Neural cell (in vitro differentiated cells): ENCODE data around the gene IGF1R. TPM values are rescaled to one million over a fixed set of nuclear protein-coding genes. Genes with fewer than 3 reads are reported as not detected.
"Not testable (repeated sequence)": the region's sequence is repeated elsewhere in the genome, so short reads cannot be mapped to it uniquely, and the experiment has no call there.

Experiments
- H2AFZ ChIP-seq: fragments of 200-600, 300-800 bp; sonication (generic), shearing (Covaris generic); 2 replicates; pipeline ENCODE4 v1.6.0; 2014; ENCODE audit warnings: low read depth, mild to moderate bottlenecking, antibody characterized with exemption, low read length, moderate library complexity
- H3F3A ChIP-seq: fragments of 200-600 bp; shearing (Covaris generic); 2 replicates; pipeline ENCODE4 v1.6.1; 2016; ENCODE audit warnings: mild to moderate bottlenecking, moderate library complexity, mixed read lengths, antibody characterized with exemption, low read length; ENCODE audit not compliant: insufficient read depth, poor library complexity, severe bottlenecking
- H3K27ac ChIP-seq: fragments of 200-600, 300-800 bp; sonication (generic), shearing (Covaris generic); 2 replicates; pipeline ENCODE4 v1.5.1; 2014; ENCODE audit warnings: mild to moderate bottlenecking, low read length, moderate library complexity
- H3K27me3 ChIP-seq: fragments of 300-800, 200-600 bp; sonication (generic), shearing (Covaris generic); 2 replicates; pipeline ENCODE4 v1.6.0; 2014; ENCODE audit warnings: mild to moderate bottlenecking, low read depth, low read length, moderate library complexity; ENCODE audit not compliant: insufficient read depth
- H3K36me3 ChIP-seq: fragments of 300-800, 200-600 bp; sonication (generic), shearing (Covaris generic); 2 replicates; pipeline ENCODE4 v1.5.1; 2014; ENCODE audit warnings: mild to moderate bottlenecking, antibody characterized with exemption, low read length, moderate library complexity; ENCODE audit not compliant: insufficient read depth
- H3K4me2 ChIP-seq: fragments of 300-800, 200-600 bp; sonication (generic), shearing (Covaris generic); 2 replicates; pipeline ENCODE4 v1.6.0; 2014; ENCODE audit warnings: mild to moderate bottlenecking, low read length
- H3K4me3 ChIP-seq: fragments of 300-800, 200-600 bp; sonication (generic), shearing (Covaris generic); 2 replicates; pipeline ENCODE4 v1.5.1; 2014; ENCODE audit warnings: mild to moderate bottlenecking, low read length, moderate library complexity
- H3K79me2 ChIP-seq: fragments of 200-600 bp; shearing (Covaris generic); replicated peaks from 2 replicates; pipeline ENCODE4 v1.6.0; 2014; ENCODE audit warnings: mild to moderate bottlenecking, low read length, moderate library complexity; ENCODE audit not compliant: insufficient read depth
- H3K9ac ChIP-seq: fragments of 300-800, 200-600 bp; sonication (generic), shearing (Covaris generic); 2 replicates; pipeline ENCODE4 v1.6.1; 2016; ENCODE audit warnings: mild to moderate bottlenecking, low read length, mixed read lengths
- H3K9me2 ChIP-seq: fragments of 200-600 bp; shearing (Covaris generic); 2 replicates; pipeline ENCODE4 v1.6.1; 2016; ENCODE audit warnings: mild to moderate bottlenecking, low read length, mixed read lengths; ENCODE audit not compliant: insufficient read depth
- H3K9me3 ChIP-seq: fragments of 200-600, 300-800 bp; sonication (generic), shearing (Covaris generic); 2 replicates; pipeline ENCODE4 v1.6.1; 2016; ENCODE audit warnings: mild to moderate bottlenecking, mixed run types, low read length, moderate library complexity, mixed read lengths
- H4K20me1 ChIP-seq: fragments of 200-600 bp; shearing (Covaris generic); 2 replicates; pipeline ENCODE4 v1.6.1; 2016; ENCODE audit warnings: mild to moderate bottlenecking, mixed run types; ENCODE audit not compliant: insufficient read depth
- MXI1 ChIP-seq: fragments of 450-650 bp; conservative IDR thresholded peaks from 2 replicates; pipeline ENCODE4 v1.6.1; 2014; ENCODE audit warnings: antibody characterized with exemption, mild to moderate bottlenecking; ENCODE audit not compliant: poor library complexity, severe bottlenecking
- POLR2AphosphoS5 ChIP-seq: IDR thresholded peaks from 2 replicates; pipeline ENCODE4 v1.6.1; 2012
- RAD21 ChIP-seq: fragments of 450-650 bp; conservative IDR thresholded peaks from 2 replicates; pipeline ENCODE4 v1.6.1; 2014; ENCODE audit warnings: antibody characterized with exemption, mild to moderate bottlenecking, moderate library complexity
- REST ChIP-seq: IDR thresholded peaks from 2 replicates; pipeline ENCODE4 v1.6.1; 2012; ENCODE audit warnings: borderline replicate concordance
- SMC3 ChIP-seq: fragments of 450-650 bp; conservative IDR thresholded peaks from 2 replicates; pipeline ENCODE4 v1.6.1; 2014; ENCODE audit warnings: antibody characterized with exemption, mild to moderate bottlenecking, moderate library complexity; ENCODE audit not compliant: poor library complexity
- TAF1 ChIP-seq: IDR thresholded peaks from 2 replicates; pipeline ENCODE4 v1.6.1; 2012; ENCODE audit warnings: low read depth
- polyA plus RNA-seq: library from polyadenylated mRNA; depleted of rRNA; stranded (reverse); fragments of >200 nt; gene quantifications from 2 replicates; pipeline ENCODE4 v1.2.3, GENCODE V29; 2014

Gene IGF1R
- polyA plus RNA-seq, 1 donor from 2014 or later, result 10.9 TPM

DNA sequence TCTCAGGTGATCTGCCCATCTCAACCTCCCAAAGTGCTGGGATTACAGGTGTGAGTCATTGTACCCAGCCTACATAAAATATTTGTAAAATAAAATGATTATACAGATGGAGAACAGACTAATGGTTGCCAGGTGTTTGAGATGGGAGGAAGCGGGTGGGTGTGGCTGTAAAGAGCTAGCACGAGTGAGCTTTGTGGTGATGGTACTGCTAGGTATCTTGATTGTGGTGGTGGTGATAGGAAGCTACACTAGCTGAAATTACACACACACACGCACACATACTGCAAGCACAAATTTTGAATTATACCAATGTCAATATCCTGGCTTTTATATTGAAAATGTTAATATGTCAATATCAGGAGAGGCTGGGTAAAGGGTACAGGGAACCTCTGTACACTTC is 353.9 kb downstream of the IGF1R start:
- Histone ChIP-seq H3K9me2 (no peaks in the 10 kb centered on the region), H3K4me3 (no peak overlapping the region), H3K9me3 (no peaks in the 10 kb centered on the region), H3K79me2 (no peaks in the 10 kb centered on the region), H2AFZ (no peak overlapping the region), H4K20me1 (no peaks in the 10 kb centered on the region), H3K36me3 (no peaks in the 10 kb centered on the region), H3K9ac (no peak overlapping the region), H3K27ac (no peak overlapping the region), H3K4me2 (no peak overlapping the region), H3K27me3 (no peaks in the 10 kb centered on the region), H3F3A (no peaks in the 10 kb centered on the region)
- TF ChIP-seq REST (no peak), MXI1 (no peak), TAF1 (no peak), RAD21 (no peak), POLR2AphosphoS5 (no peak), SMC3 (no peak)

DNA sequence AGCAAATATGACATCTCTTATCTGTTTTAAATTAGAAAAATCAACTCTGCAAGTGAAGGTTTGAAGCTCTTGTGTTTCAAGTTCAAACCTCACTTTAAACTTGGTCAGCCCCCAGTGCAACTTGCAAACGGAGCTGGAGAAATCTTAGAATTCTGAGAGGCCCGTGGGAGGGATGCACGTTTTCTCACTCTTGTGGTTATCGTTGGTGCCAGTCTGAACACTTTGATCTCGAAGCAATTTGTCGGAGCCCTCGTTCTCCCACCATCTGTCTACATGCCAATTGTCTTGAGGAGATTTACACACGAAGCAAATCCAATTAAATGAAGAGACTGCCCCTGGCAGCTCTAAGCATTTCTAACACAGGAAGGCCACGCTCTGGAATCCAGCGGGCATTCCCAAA is 355.0 kb downstream of the IGF1R start:
- H4K20me1 ChIP-seq, H3K9me3 ChIP-seq, H3F3A ChIP-seq, H3K4me2 ChIP-seq, H3K9ac ChIP-seq, H2AFZ ChIP-seq, H3K27me3 ChIP-seq, H3K79me2 ChIP-seq, H3K27ac ChIP-seq, H3K36me3 ChIP-seq, H3K9me2 ChIP-seq, H3K4me3 ChIP-seq: not testable (repeated sequence)

- H4K20me1 ChIP-seq, H3K9ac ChIP-seq, H2AFZ ChIP-seq, H3K27ac ChIP-seq, H3K4me3 ChIP-seq, H3K79me2 ChIP-seq, H3K9me3 ChIP-seq, H3K27me3 ChIP-seq, H3F3A ChIP-seq, H3K4me2 ChIP-seq, H3K36me3 ChIP-seq, H3K9me2 ChIP-seq: not testable (repeated sequence)
Observed at GRCh38 chr15:99004998-99005974, 356.9 kb downstream of the IGF1R start.
